ENCODE data around the gene ST6GALNAC2.
"Not testable (repeated sequence)": the region's sequence is repeated elsewhere in the genome, so short reads cannot be mapped to it uniquely, and the experiment has no call there.

Gene ST6GALNAC2

DNA sequence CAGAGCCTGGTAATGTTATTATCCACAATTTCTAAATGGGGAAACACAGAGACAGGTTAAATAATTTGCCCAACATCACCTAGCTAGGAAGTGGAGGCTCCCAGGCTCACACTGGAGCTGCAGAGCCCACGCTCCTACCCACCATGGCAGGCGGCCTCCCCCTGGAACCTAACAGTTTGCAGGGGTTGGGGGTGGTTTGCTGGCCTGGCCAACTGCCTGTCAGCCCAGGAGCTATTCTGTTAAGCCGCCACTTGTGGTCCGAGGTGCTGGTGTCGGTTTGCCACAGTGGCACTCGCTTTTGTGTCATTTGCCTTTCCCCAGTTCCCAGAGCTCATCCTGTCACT lies 42.2 kb downstream of the ST6GALNAC2 start:
- FAIRE-seq (no peak), DNase-seq (ENCODE audit: insufficient read length, low spot score) (no peak)

DNA sequence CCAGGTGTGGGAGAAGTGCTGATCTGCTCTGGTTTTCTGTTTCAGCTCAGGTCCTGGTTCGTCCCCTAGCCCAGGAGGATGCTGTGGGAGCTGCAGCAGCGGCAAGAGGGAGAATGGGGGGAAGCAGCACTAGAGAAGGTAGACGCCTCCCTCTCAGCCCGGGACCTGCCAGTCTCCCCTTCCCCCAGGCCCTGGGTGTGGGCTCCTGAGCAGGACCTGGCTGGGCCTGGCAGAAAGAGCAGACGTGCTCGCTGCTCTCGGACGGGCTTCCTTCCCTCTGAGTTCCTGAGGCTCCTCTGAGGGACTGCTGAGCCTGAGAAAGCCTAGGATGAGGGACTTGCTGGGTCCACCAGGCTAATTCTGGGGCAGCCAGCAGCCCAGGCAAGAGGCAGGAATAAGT lies 42.7 kb downstream of the ST6GALNAC2 start:
- DNase-seq (ENCODE audit: insufficient read length, low spot score) (no peak), FAIRE-seq (no peak)

DNA sequence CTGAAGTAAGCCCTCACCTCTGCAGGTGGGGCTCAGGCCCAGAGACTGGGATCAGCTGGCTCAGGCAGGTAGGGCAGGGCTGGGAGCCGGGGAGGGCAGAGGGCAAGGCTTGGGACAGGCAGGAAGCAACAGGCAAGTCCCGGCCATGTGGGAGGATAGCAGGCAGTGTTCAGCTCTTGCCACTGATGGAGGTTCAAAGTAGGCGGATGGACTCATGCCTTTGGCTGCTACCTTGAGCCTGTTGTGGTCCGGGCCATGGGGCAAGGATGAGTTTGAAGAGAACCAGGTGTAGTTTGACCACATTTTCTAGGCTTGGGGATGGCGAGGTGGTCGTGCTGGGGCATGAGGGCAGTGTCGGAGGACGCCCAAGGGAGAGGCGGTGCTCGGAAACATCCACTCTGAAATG lies 43.1 kb downstream of the ST6GALNAC2 start:
- FAIRE-seq (no peak), DNase-seq (ENCODE audit: insufficient read length, low spot score) (no peak)

DNA sequence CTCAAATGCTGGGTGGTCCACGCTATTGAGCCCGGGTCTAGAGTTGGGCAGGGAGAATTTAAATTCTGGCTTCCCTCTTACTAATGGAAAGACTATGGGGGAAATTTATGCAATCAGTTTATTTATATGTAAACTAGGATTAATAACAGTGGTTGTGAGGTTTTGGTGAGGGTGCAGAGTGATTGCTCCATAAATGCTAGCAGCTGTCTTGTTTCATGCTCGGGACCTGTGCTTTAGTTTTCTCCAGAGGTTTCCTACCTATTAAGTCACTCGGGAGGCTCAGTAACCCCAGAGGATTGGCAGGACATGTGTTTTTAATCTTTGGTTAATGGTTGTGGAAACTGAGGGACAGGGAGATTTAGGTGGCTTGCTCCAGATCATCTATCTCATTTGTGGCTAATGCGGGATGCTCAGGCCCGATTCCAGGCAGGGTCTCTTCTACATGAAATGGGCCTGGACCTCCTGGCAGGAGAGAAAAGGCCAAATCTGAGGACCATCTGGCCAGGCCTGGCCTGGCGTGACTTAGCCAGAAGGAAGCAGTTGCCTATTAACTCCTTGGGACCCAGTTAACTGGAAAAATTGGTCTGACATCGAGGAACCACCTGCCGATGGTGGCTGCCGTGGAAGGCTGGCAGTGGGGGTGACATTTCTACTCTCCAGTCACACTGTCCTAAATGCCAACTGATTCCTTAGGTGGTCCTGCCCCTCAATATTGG lies 43.8 kb downstream of the ST6GALNAC2 start:
- DNase-seq (ENCODE audit: insufficient read length, low spot score), result no peak
- FAIRE-seq, result no peak

DNA sequence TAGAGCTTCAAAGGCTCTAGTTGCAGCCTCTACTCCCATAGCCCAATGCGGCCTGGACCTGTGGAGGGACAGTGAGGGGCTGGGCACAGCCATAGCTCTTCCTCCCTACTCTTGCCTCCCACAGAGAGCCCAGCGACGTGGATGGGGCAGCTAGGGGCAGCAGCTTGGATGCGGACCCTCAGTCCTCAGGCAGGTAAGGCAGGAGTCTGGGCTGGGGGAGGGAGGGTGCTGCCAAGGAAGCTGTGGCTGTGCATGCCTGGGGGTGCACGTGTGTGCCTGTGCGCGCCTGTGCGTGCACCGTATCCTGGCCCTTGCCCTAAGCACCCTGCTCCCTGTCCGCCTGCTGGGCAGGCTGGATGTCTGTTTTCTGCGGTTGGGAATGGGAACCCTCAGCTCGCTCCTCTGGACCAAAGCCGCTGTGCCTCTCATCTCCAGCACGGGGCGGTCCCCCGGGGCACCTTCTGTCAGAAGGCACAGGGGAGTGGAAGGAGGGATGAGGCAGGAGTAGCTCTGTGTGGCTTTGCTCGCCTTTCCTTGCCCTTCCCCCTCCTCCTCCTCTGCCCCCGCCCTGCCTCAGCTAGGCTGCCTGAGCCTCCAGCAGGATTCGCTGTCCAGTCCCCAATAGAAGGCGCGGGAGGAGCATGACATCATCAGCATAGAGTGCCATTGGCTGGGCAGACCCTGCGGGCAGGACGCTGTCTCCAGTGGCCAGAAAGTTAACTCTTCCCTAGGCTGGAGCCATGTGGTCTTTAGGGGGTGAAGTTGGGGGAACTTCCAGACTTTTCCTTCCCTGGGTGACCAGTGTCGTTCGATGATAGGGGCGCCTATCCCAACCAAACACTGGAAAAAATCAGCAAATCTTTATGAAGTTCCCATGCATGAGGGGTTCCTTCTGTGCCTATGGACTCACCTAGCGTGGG lies 45.0 kb downstream of the ST6GALNAC2 start:
- FAIRE-seq, result peak; percentile 100
- peak; percentile 99 for DNase-seq (ENCODE audit: insufficient read length, low spot score)

DNA sequence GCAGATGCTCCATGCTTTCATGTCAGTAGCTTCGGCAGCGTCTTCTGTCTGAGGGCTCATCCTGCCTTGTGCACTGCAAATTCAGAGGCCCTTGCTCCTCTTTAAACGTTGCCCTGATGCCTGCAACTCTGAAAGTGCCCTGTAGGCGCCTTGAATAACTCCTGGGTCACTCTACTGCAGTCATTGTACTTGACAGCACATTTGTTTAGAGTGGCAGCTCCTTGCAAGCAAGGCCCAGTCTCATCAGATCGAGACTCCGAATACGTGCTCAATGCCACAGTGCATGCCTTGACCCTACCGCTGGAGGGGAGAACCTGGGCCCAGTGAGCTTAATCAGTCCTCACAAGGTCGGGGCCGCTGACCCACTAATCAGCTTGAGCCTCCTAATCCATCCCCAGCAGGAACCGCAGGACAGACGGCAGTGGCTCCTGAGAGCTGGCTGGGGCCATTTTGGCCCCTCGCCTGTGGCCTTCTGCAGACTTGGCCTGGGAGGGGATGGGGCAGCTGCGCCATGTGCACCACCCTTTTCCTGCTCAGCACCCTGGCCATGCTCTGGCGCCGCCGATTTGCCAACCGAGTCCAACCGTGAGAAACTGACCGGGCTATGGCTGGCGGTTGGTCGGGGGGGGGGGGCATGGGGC lies 45.9 kb downstream of the ST6GALNAC2 start, which contains the start of gene PRCD:
PRCD (plus strand) TSS at position 414 of the 641 bp plus-strand sequence; CDS start at position 512, 98 bp downstream.
- peak; percentile 46 for FAIRE-seq

DNA sequence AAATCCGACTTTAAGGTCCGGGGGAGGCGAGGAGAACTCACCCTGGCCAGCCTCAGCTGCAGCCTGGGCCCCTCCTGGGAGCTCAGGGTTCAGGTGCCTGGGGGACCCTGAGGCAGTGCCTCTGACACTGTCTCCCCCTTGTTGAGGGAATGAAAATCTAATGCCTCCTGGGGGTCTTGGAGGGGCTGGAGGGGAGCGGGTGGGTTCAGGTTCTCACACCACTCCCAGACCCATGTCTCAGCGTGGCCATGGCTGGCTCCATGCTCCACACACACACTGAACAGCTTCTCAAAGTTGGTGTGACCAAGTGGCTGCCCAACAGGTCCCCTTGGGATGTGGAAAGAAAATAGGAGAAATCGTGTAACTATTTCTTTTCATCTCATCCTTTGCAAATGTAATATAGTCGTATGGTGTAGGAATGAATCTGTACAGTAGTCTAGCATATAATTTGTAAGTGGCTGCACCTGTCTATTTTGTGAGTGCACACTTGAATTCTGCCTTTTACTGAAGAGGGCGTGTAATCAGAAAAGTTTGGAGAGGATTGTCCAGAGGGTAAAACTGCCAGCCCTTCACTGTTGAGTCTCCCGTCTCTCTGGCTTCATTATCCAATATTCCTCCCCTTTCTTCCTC lies 46.6 kb downstream of the ST6GALNAC2 start:
- no peak for FAIRE-seq
- DNase-seq (ENCODE audit: insufficient read length, low spot score), result no peak

More for the DNA sequence above, 45.9 kb downstream of the ST6GALNAC2 start, which contains the start of gene PRCD:
- DNase-seq (ENCODE audit: insufficient read length, low spot score), result no peak

DNA sequence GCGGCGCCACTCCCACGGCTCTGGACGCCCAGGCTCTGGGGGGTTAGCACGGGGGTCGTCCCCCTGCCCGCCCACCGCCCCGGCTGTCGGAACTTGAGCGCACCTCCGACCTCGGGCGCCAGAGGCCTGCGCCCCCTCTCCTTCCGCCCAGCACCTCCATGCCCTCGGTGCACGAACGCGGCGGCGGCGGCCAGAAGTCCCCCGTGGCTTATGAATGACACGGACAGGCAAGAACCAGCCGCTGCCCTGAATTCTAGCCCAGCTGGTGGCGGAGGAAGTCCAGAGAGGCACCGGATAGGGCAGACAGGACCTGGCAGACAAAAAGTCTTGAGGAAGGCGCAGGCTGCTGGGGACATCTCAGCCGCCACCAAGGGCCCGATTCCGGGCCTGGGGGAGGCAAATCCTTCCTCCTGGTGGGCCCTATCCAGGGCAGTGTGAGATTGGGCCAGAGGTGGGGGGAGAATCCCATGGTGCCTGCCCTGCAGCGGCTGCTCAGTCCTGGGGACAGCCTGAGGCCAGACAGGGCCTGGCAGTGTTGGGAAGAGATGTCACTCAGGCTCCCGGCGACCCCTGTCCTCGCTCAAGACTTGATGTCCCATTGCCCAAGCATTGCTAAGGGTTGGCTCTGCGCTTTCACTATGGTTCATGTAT lies 47.3 kb downstream of the ST6GALNAC2 start:
- no peak for FAIRE-seq
- no peak for DNase-seq (ENCODE audit: insufficient read length, low spot score)

DNA sequence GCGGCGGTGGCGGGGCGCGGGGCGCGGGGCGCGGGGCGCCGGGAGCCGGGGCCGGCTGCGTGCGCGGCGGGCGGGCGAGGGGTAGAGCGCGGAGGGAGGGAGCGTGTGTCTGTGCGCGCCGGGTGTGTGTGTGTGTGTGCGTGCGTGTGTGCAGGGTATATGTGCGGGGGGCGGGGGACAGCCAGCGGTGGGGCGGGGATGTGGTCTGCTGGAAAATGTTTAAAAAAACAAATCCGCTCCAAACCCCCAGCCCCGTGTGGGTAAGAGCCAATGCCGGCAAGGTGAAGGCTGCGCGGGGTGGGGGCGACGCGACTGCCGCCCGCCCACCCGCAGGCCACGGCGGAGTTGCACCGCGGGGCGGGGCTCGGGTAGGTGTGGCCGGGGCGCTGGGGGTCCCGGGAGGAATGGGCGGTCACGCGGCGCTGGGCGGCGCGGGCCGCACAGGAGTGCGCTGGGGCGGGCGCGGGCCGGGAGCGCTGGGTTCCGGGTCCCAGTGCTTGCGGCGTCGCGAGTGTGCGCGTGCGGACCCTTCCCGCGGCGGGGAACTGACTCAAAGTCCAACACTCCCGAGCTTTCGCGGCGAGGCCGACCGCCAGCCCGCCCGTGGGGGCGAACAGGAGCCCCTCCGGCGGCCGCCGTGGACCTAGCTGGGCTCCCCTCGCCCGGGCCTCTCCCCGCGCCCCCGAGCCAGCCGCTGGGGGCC lies 47.9 kb downstream of the ST6GALNAC2 start, which contains the start of gene CYGB:
CYGB (minus strand) TSS at position 132 of the 703 bp plus-strand sequence. CDS start 167 bp downstream, outside the sequence.
- no peak for DNase-seq (ENCODE audit: insufficient read length, low spot score)
- FAIRE-seq, result no peak

DNA sequence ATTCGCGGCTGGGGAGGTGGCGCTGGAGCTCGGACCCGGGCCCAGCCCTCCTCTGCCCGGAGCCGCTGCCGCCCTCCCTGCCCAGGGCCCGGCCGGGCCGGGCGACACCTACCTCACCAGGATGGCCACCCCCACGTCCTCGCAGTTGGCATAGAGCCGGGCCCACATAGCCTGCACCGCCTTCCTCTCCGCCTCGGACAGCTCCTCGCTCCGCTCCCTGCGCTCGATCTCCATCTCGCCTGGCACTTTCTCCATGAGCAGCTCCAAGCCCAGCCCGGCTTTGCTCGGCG lies 48.4 kb downstream of the ST6GALNAC2 start:
- no peak for FAIRE-seq
- no peak for DNase-seq (ENCODE audit: insufficient read length, low spot score)

DNA sequence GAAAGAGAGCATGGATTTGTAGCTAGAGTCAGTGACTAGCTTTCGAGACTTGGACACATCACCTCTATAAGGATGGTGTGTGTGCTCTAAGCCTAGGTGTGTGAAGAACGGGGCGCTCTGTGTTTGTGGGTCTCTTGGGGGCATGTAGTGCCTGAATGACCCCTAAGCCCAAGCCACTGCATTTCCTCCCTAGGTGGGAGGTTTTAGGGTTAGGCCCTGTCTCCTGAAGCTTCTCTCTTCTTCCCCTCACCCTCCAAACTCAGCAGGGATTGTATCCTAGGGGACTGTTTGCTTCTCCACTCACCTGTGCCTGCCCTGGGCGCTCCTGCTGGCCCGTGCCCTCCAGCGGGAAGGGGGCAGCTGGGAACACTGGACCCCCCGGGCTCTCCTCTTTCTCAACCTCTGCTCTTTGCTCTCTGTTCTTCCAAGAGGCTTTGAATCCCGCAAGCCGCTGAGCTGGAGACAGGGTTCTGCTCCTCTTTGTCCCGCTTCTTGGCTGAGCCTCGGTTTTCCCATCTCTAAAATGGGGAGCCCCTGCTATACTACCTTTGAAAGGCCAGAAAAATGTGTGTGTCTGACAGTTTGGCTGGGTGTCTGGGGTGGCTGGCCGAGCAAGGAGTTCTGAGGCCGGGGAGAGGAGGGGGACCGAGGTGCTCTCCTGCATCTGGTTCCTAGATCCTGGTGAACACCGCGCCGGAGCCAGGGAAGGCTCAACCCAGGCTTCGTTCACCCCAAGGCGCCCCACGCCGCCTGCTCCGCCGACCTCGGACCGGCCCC lies 49.0 kb downstream of the ST6GALNAC2 start:
- DNase-seq (ENCODE audit: insufficient read length, low spot score) (no peak), FAIRE-seq (no peak)

DNA sequence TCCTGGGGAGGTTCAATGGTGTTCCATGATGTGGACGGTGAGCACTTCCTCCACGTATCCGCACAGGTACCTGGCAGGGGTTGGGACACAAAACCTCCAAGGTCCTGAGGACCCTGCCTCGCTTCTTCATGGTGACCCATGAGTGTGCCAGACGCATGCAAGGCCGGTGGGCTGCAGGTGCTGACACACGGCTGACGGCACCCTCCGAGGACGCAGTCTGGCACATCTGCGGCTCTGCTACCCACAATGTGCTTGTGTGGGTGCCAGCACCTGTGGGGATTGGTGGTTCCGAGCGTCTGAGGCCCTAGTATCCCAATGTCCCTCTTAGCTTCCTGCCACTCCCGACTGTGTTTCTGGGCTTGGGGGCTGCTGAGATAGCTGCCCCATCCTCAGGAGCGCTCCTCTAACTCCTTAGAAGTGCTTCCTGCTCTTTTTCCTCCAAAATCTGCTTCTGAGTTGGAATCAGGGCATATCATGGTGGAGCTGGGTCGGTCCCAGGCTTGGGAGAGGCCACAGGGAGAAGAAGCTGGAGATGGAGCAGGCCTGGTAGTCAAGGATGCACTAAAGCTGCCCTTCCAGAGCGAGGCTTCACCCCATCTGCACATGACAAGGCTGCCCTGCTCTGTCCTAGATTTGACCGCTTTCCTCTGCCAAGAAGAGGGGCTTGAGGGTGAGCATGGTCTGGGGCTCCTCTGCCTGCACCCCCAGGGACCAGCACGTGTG lies 49.7 kb downstream of the ST6GALNAC2 start:
- no peak for FAIRE-seq
- no peak for DNase-seq (ENCODE audit: insufficient read length, low spot score)

DNA sequence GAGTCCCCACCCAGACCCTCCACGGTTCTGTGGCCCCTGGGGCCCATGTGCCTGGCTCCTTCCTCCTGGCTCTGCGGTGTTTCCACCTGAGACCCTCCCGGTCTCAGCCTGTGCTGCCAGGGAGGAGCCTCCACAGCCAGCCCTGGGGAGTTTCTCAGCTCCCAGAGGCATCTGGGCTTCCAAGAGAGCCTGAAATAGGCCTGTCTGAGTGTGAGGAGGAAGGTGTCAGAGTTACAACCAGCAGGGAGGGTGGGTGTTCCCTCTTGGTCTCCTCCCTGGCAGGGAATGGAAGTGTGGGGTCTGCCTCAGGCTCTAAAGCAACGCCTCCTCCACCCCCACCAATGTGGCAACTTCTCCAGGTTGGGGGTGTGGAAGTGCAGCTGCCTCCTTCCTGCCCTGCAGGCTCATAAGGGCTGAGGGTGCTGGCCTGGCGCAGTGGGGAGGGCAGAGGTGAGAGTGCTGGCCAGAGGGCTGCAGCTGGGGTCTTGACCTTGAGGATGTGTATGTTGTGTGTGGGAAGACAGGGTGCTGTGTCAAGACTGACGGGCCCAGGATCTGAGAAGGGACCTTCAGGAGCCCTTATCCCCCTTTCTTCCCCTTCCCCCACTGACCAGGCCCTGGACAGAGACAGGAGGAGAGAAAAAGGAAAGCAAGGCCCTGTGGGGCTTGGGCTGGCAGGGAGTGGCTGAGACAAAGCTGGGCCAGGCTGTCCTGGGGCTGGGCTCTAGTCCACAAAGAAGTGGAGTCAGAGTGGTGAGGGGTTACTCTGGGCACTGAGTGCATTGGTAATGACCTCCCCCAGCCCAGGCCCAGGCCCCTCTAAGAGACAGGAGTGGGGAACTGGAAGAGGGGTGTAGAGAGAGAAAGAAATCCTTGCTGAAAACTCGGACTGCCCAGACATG lies 50.6 kb downstream of the ST6GALNAC2 start:
- FAIRE-seq, result peak; percentile 49

DNA sequence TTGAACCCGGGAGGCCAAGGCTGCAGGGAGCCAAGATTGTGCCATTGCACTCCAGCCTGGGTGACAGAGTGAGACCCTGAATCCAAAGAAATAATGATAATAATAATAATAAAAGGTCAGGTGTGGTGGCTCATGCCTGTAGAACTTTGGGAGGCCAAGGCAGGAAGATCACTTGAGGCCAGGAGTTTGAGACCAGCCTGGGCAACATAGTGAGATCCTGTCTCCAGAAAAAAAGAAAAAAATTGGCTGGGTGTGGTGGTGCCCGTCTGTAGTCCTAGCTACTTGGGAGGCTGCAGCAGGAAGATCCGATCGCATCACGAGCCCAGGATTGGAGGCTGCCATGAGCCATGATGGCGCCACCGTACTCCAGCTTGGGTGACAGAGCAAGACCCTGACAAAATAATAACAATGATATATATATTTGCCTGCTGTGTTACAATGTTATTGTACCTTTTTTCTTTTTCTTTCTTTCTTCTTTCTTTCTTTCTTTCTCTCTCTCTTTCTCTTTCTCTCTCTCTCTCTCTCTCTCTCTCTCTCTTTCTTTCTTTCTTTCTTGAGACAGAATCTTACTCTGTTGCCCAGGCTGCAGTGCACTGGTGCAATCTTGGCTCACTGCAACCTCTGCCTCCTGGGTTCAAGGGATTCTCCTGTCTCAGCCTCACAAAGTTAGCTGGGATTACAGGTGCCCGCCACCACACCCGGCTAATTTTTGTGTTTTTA lies 51.9 kb downstream of the ST6GALNAC2 start:
- FAIRE-seq; DNase-seq (ENCODE audit: insufficient read length, low spot score): not testable (repeated sequence)

More for the DNA sequence above, 50.6 kb downstream of the ST6GALNAC2 start:
- DNase-seq (ENCODE audit: insufficient read length, low spot score), result no peak

DNA sequence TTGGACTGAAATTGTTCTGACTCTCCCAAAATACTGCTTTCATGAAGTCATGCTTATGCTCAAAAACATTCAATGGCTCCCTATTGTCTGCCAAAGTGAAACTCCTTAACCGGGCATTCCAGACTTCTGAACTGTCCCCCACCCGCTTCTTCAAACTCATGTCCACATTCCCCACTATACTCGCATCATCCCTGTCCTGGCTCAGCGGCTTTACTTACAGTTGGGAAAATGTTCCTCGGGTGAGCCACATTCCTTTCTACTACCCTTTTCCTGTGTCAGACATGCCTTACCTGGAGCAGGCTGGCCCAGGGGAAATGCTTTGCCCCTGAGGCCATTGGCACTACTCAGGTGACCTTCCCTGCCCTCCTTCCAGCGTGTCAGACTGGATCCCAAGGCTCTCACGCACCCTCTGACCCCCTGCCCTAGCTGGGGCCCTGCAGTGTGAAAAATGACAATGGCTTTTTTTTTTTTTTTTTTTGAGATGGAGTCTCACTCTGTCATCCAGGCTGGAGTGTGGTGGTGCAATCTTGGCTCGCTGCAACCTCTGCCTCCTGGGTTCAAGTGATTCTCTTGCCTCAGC lies 53.5 kb downstream of the ST6GALNAC2 start:
- DNase-seq (ENCODE audit: insufficient read length, low spot score) (no peak), FAIRE-seq (no peak)

DNA sequence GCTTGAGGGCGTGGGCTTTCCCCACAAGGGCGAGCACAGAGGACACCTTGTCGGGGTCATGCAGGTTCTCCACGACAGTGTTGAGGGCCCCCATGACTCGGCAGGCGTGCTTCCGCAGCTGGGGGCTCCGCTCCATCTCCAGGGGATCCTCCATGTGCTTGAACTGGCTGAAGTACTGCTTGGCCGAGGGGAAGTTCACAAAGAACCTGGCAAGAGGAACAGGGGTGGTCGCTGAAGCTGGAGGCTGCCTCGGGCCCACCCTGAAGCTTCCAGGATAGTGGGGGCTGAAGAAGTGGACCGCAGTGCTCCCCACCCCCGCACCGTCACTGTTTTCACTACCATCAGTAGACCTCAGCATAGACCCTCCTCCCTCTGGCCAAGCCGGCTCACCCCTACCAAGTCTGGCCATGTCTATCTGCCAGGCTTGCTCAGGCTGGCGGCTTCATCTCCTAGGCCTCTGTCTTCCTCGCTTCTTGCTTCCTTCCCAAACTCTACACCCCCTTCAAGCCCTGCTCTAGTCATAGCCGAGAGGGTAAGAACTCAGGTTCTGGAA lies 54.1 kb downstream of the ST6GALNAC2 start:
- DNase-seq (ENCODE audit: insufficient read length, low spot score), result no peak
- no peak for FAIRE-seq
